Measurements from ENCODE around the gene NID1.
"Not testable (repeated sequence)": the region's sequence is repeated elsewhere in the genome, so short reads cannot be mapped to it uniquely, and the experiment has no call there.

The NID1 gene

GRCh38 chr1:235997931-235998330, 67.0 kb downstream of the NID1 start:
- no peak for DNase-seq (ENCODE audit: low read depth in 2 of 2)

- no peak for DNase-seq (ENCODE audit: low read depth in 2 of 2)
These were observed 67.8 kb downstream of the NID1 start for GRCh38 chr1:235997049-235997448.

GRCh38 chr1:235996048-235996785, 68.7 kb downstream of the NID1 start:
- no peak for DNase-seq (ENCODE audit: low read depth in 2 of 2)

GRCh38 chr1:235995511-235995910, 69.4 kb downstream of the NID1 start:
- no peak for DNase-seq (ENCODE audit: low read depth in 2 of 2)

GRCh38 chr1:235993652-235994051, 71.2 kb downstream of the NID1 start:
- DNase-seq (ENCODE audit: low read depth in 2 of 2), result no peak

- DNase-seq (ENCODE audit: low read depth in 2 of 2), result no peak
These were observed 72.0 kb downstream of the NID1 start for GRCh38 chr1:235992868-235993267.

- DNase-seq (ENCODE audit: low read depth in 2 of 2), result no peak
These were observed 72.5 kb downstream of the NID1 start for GRCh38 chr1:235992346-235992745.

- DNase-seq (ENCODE audit: low read depth in 2 of 2), result no peak
These were observed 74.5 kb downstream of the NID1 start for GRCh38 chr1:235990330-235990795.

- DNase-seq (ENCODE audit: low read depth in 2 of 2), result no peak
These were observed 75.8 kb downstream of the NID1 start for GRCh38 chr1:235989105-235989504.

- DNase-seq (ENCODE audit: low read depth in 2 of 2), result no peak
These were observed 78.0 kb downstream of the NID1 start for GRCh38 chr1:235986869-235987268.

GRCh38 chr1:235984041-235984825, 80.7 kb downstream of the NID1 start:
- no peak for DNase-seq (ENCODE audit: low read depth in 2 of 2)

- no peak for DNase-seq (ENCODE audit: low read depth in 2 of 2)
These were observed 83.9 kb downstream of the NID1 start for GRCh38 chr1:235980976-235981375.

GRCh38 chr1:235979716-235980333, 85.1 kb downstream of the NID1 start:
- DNase-seq (ENCODE audit: low read depth in 2 of 2), result no peak

GRCh38 chr1:235979176-235979575, 85.7 kb downstream of the NID1 start:
- no peak for DNase-seq (ENCODE audit: low read depth in 2 of 2)

GRCh38 chr1:235976490-235976889, 88.4 kb downstream of the NID1 start:
- no peak for DNase-seq (ENCODE audit: low read depth in 2 of 2)

GRCh38 chr1:235974616-235975015, 90.3 kb downstream of the NID1 start:
- DNase-seq (ENCODE audit: low read depth in 2 of 2), result no peak

GRCh38 chr1:235972691-235973090, 92.2 kb downstream of the NID1 start:
- DNase-seq (ENCODE audit: low read depth in 2 of 2), result not testable (repeated sequence)

GRCh38 chr1:235972311-235972689, 92.6 kb downstream of the NID1 start:
- DNase-seq (ENCODE audit: low read depth in 2 of 2), result no peak

GRCh38 chr1:235971571-235972310, 93.1 kb downstream of the NID1 start:
- DNase-seq (ENCODE audit: low read depth in 2 of 2), result peak; percentile 73 to 80

GRCh38 chr1:235971020-235971419, 93.9 kb downstream of the NID1 start:
- no peak for DNase-seq (ENCODE audit: low read depth in 2 of 2)

GRCh38 chr1:235968831-235969230, 96.1 kb downstream of the NID1 start:
- DNase-seq (ENCODE audit: low read depth in 2 of 2), result no peak

GRCh38 chr1:235966134-235966533, 98.8 kb downstream of the NID1 start:
- DNase-seq (ENCODE audit: low read depth in 2 of 2), result not testable (repeated sequence)
